NCI-H146 treated with DMSO at 0.1 percent for 48 hours (cell line): Measurements from ENCODE around the gene CLCN5.

Experiments
- DNase-seq: peaks from one replicate; lab custom pipeline; 2025; ENCODE audit not compliant: unreplicated experiment; lab: John Stamatoyannopoulos, UW

Gene CLCN5

GRCh38 chrX:49932791-49933190 is 10.4 kb downstream of the CLCN5 start:
- DNase-seq: no peak

GRCh38 chrX:49934148-49934547 is 11.8 kb downstream of the CLCN5 start:
- DNase-seq: no peak

GRCh38 chrX:49934729-49935128 is 12.3 kb downstream of the CLCN5 start:
- no peak for DNase-seq

GRCh38 chrX:49947781-49948180 is 25.4 kb downstream of the CLCN5 start:
- DNase-seq: no peak

- no peak for DNase-seq
Observed at GRCh38 chrX:49949961-49950360, 27.6 kb downstream of the CLCN5 start.

- no peak for DNase-seq
Observed at GRCh38 chrX:49951524-49952193, 29.3 kb downstream of the CLCN5 start.

GRCh38 chrX:49956313-49956712 is 33.9 kb downstream of the CLCN5 start:
- DNase-seq: no peak

GRCh38 chrX:49958727-49959485 is 36.5 kb downstream of the CLCN5 start:
- no peak for DNase-seq

- DNase-seq: no peak
Observed at GRCh38 chrX:49959602-49960001, 37.2 kb downstream of the CLCN5 start.

GRCh38 chrX:49960061-49960460 is 37.7 kb downstream of the CLCN5 start:
- no peak for DNase-seq

- DNase-seq: no peak
Observed at GRCh38 chrX:49970674-49971073, 48.3 kb downstream of the CLCN5 start.

GRCh38 chrX:49972328-49972860 is 50.0 kb downstream of the CLCN5 start:
- DNase-seq: no peak

GRCh38 chrX:49976682-49977197 is 54.3 kb downstream of the CLCN5 start:
- no peak for DNase-seq

- DNase-seq: peak; percentile 30
Observed at GRCh38 chrX:49977319-49978090, 55.1 kb downstream of the CLCN5 start.

GRCh38 chrX:49978176-49978575 is 55.8 kb downstream of the CLCN5 start:
- no peak for DNase-seq

- no peak for DNase-seq
Observed at GRCh38 chrX:49986058-49986457, 63.7 kb downstream of the CLCN5 start.

GRCh38 chrX:49987651-49988050 is 65.3 kb downstream of the CLCN5 start:
- DNase-seq: no peak

GRCh38 chrX:49988143-49988542 is 65.7 kb downstream of the CLCN5 start:
- no peak for DNase-seq

GRCh38 chrX:49991758-49992157 is 69.4 kb downstream of the CLCN5 start:
- DNase-seq: no peak

- no peak for DNase-seq
Observed at GRCh38 chrX:49992853-49993252, 70.5 kb downstream of the CLCN5 start.

- no peak for DNase-seq
Observed at GRCh38 chrX:49993661-49994060, 71.3 kb downstream of the CLCN5 start.
